22Rv1 (cell line): Measurements from ENCODE around the gene CAPN12.
"Not testable (repeated sequence)": the region's sequence is repeated elsewhere in the genome, so short reads cannot be mapped to it uniquely, and the experiment has no call there.

Experiments
- CTCF ChIP-seq: fragments of 450-650 bp; IDR thresholded peaks from 2 replicates; pipeline ENCODE4 v1.5.1; 2017; ENCODE audit warnings: mild to moderate bottlenecking
- ZFX ChIP-seq: fragments of 450-650 bp; IDR thresholded peaks from 2 replicates; pipeline ENCODE4 v1.6.1; 2017; ENCODE audit warnings: antibody characterized with exemption, borderline replicate concordance

GRCh38 chr19:38786061-38786460 lies 41.8 kb upstream of the CAPN12 start:
- not testable (repeated sequence) for TF ChIP-seq CTCF, ZFX
